Fibroblast of lung (primary cell): ENCODE measurements around the gene DDT. TPM values are rescaled to one million over a fixed set of nuclear protein-coding genes. Genes with fewer than 3 reads are reported as not detected.
"Not testable (repeated sequence)": the region's sequence is repeated elsewhere in the genome, so short reads cannot be mapped to it uniquely, and the experiment has no call there.

ENCODE experiments used
- DNase-seq, 2 donors: peaks; one replicate each; pipeline versions ENCODE4 v3.0.0 to v3.0.0-alpha.2; 2010; ENCODE audit warnings: low read depth in 2 of 2
- H2AFZ ChIP-seq: 2 replicates; pipeline ENCODE4 v1.5.1; 2012; ENCODE audit warnings: low read length, control low read depth, inconsistent platforms
- H3K27ac ChIP-seq: 2 replicates; pipeline ENCODE4 v1.5.1; 2011; ENCODE audit warnings: low read length, control low read depth; ENCODE audit not compliant: insufficient read depth
- H3K27me3 ChIP-seq: 2 replicates; pipeline ENCODE4 v1.5.1; 2011; ENCODE audit warnings: mild to moderate bottlenecking, low read length; ENCODE audit not compliant: control insufficient read depth, insufficient read depth
- H3K36me3 ChIP-seq: 2 replicates; pipeline ENCODE4 v1.5.1; 2011; ENCODE audit warnings: low read length; ENCODE audit not compliant: control insufficient read depth, insufficient read depth
- H3K4me1 ChIP-seq: 2 replicates; pipeline ENCODE4 v1.5.1; 2011; ENCODE audit warnings: low read length; ENCODE audit not compliant: control insufficient read depth, insufficient read depth; ENCODE audit errors: extremely low read depth
- H3K4me2 ChIP-seq: 2 replicates; pipeline ENCODE4 v1.5.1; 2011; ENCODE audit warnings: low read length, control low read depth; ENCODE audit not compliant: insufficient read depth; ENCODE audit errors: extremely low read depth
- H3K4me3 ChIP-seq, 4 experiments: fragments of 200-600 bp in 1 of 4; sonication (generic) in 1 of 4; replicated peaks in 1 of 4; 2 replicates each; pipeline ENCODE4 v1.5.1; 2011 to 2016; ENCODE audit warnings: low read length in 4 of 4, low read depth in 3 of 4, mild to moderate bottlenecking in 3 of 4, control low read depth in 2 of 4, inconsistent platforms in 1 of 4, mixed read lengths in 1 of 4; ENCODE audit not compliant: insufficient read depth in 1 of 4; ENCODE audit errors: control extremely low read depth in 1 of 4
- H3K79me2 ChIP-seq: 2 replicates; pipeline ENCODE4 v1.5.1; 2012; ENCODE audit warnings: mild to moderate bottlenecking, low read length, inconsistent platforms; ENCODE audit not compliant: control insufficient read depth, insufficient read depth
- H3K9ac ChIP-seq: 2 replicates; pipeline ENCODE4 v1.5.1; 2011; ENCODE audit warnings: mild to moderate bottlenecking, low read length, control low read depth; ENCODE audit not compliant: insufficient read depth
- H3K9me3 ChIP-seq: 2 replicates; pipeline ENCODE4 v1.5.1; 2012; ENCODE audit warnings: low read depth, low read length; ENCODE audit not compliant: control insufficient read depth, insufficient read depth
- H4K20me1 ChIP-seq: 2 replicates; pipeline ENCODE4 v1.5.1; 2011; ENCODE audit warnings: low read length; ENCODE audit not compliant: control insufficient read depth, insufficient read depth; ENCODE audit errors: extremely low read depth
- CTCF ChIP-seq, 2 donors: IDR thresholded peaks in 1 of 2; conservative IDR thresholded peaks in 1 of 2; 1 replicate in 1 of 2; 2 replicates in 1 of 2; pipeline ENCODE4 v1.5.1; 2011 to 2012; ENCODE audit warnings: low read length in 2 of 2, control low read depth in 1 of 2, inconsistent platforms in 1 of 2, low read depth in 1 of 2, mild to moderate bottlenecking in 1 of 2
- EZH2 ChIP-seq: IDR thresholded peaks from 2 replicates; pipeline ENCODE4 v1.5.1; 2012; ENCODE audit warnings: low read length, control low read depth, mild to moderate bottlenecking; ENCODE audit errors: missing control alignments
- polyA plus RNA-seq, 2 donors: library from polyadenylated mRNA; depleted of rRNA in 1 of 2; stranded (reverse) in 1 of 2; unstranded in 1 of 2; fragments of >200 nt; gene quantifications; 2 replicates each; pipeline ENCODE4 v1.2.1, GENCODE V29; 2011 to 2012; ENCODE audit warnings: missing spikeins in 1 of 2
- total RNA-seq: library from RNA; depleted of rRNA; stranded (reverse); fragments of >200 nt; gene quantifications from 2 replicates; pipeline ENCODE4 v1.2.1, GENCODE V29; 2014

Gene DDT
- total and polyA plus RNA-seq, 2 donors (not counting 1 experiment from before 2014, with no cell fraction given): 79.5 to 111 TPM

GRCh38 chr22:24002272-24002671 is 28.0 kb upstream of the DDT start:
- Histone ChIP-seq H3K9ac (no peak overlapping the region), H2AFZ (no peak overlapping the region), H3K27me3 (peaks cover 3% of the 10 kb centered on the region), H3K4me1 (no peaks in the 10 kb centered on the region), H3K36me3 (no peaks in the 10 kb centered on the region), H4K20me1 (no peaks in the 10 kb centered on the region), H3K79me2 (no peaks in the 10 kb centered on the region), H3K9me3 (no peaks in the 10 kb centered on the region), H3K4me3 (no peak overlapping the region), H3K27ac (no peak overlapping the region), H3K4me2 (no peak overlapping the region)
- TF ChIP-seq EZH2 (no peak), CTCF (conservative IDR thresholded peaks at IDR 0.05 in 1 of 2, IDR thresholded peaks at IDR 0.05 in 1 of 2; ENCODE audit: low read depth in 1 of 2, low read length in 2 of 2) (no peak)
- DNase-seq: no peak

- no peak overlapping the region for H3K4me2 ChIP-seq
- H3K36me3 ChIP-seq: no peaks in the 10 kb centered on the region
- no peaks in the 10 kb centered on the region for H3K9me3 ChIP-seq
- TF ChIP-seq CTCF (conservative IDR thresholded peaks at IDR 0.05 in 1 of 2, IDR thresholded peaks at IDR 0.05 in 1 of 2; ENCODE audit: low read depth in 1 of 2, low read length in 2 of 2) (no peak), EZH2 (no peak)
- DNase-seq: no peak
- H3K27me3 ChIP-seq: peaks cover 3% of the 10 kb centered on the region
- H3K4me1 ChIP-seq: no peaks in the 10 kb centered on the region
- H4K20me1 ChIP-seq: no peaks in the 10 kb centered on the region
- no peak overlapping the region for H3K27ac ChIP-seq
- no peaks in the 10 kb centered on the region for H3K79me2 ChIP-seq
- no peak overlapping the region for H3K9ac ChIP-seq
- H2AFZ ChIP-seq: no peak overlapping the region
- no peak overlapping the region for H3K4me3 ChIP-seq
Measured at GRCh38 chr22:24001314-24001713, 27.1 kb upstream of the DDT start.

GRCh38 chr22:23999779-24000178 is 25.5 kb upstream of the DDT start:
- not testable (repeated sequence) for DNase-seq, H3K27me3 ChIP-seq, H3K9me3 ChIP-seq, H2AFZ ChIP-seq, H3K79me2 ChIP-seq, H3K36me3 ChIP-seq, H3K9ac ChIP-seq, H3K27ac ChIP-seq, H3K4me1 ChIP-seq, H4K20me1 ChIP-seq, H3K4me2 ChIP-seq, H3K4me3 ChIP-seq
